OCI-M2 (cell line): ENCODE results near the gene TMPRSS15.

Experiments
- DNase-seq: peaks from one replicate; lab custom pipeline; 2025; ENCODE audit not compliant: unreplicated experiment; lab: John Stamatoyannopoulos, UW

The TMPRSS15 gene

GRCh38 chr21:18248171-18248570, 155.4 kb downstream of the TMPRSS15 start:
- no peak for DNase-seq

- DNase-seq: no peak
Measured at GRCh38 chr21:18245464-18245967, 158.1 kb downstream of the TMPRSS15 start.

- no peak for DNase-seq
Measured at GRCh38 chr21:18244671-18245463, 158.7 kb downstream of the TMPRSS15 start, which contains the start of gene CHODL. Gene CHODL, plus strand, starts transcription at chr21:18244833. Its CDS starts 391 bp downstream, at chr21:18245224.

- DNase-seq: no peak
Measured at GRCh38 chr21:18235545-18235944, 168.0 kb downstream of the TMPRSS15 start.

GRCh38 chr21:18228060-18228739, 175.4 kb downstream of the TMPRSS15 start:
- no peak for DNase-seq

GRCh38 chr21:18222346-18222745, 181.2 kb downstream of the TMPRSS15 start:
- DNase-seq: no peak

- DNase-seq: no peak
Measured at GRCh38 chr21:18220498-18220897, 183.1 kb downstream of the TMPRSS15 start.
